ENCODE data around the gene NQO2. TPM values are rescaled to one million over a fixed set of nuclear protein-coding genes. Genes with fewer than 3 reads are reported as not detected.

Gene NQO2
- total RNA-seq, 1 donor from 2014 or later: 11.8 TPM

DNA sequence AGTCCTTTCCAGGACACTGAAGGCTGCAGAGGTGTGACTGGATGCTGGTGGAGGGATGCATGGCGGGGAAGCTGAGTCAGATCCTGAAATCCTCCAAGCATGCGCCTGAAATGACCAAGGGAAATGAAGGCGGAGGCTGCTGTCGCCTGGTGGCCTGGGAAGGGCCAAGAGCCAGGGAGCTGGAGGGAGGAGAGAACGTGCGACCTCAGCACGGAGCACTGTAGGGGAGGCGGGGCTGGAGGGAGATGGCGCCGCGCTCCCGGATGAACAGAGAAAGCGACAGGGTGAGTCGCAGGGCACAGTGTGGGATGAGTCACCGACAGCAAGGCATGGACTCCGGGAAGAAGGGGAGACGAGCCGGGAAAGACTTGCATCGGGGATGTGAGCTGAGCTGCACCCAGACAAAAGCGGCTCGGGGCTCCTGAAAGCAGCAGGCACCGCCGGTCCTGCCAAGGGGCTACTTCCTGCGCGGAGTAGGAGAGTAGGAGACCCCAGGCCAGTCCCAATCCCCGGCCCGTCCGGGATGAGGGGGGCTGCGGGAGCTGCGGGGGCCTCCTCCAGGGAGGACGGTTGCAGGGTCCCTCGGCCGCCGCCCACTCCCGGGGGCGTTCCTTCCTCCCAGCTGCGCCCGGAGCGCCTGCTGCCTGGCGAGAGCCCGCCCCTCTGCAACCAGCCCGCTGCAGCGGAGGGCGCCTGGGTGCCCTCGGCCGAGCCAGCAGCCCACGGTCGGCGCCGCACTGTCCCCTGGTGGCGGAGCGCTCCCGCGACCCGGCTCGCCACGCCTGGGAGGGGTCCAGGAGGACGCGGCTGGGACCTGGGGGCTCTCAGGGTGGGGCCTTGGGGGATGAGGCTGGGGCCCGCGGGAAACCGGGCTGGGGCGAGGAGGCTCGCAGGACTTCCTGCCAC lies 11.0 kb upstream of the NQO2 start:
- Histone ChIP-seq H3K4me3 (peak overlapping the region; percentile 72 to 88), H3K27ac (peak overlapping the region; percentile 96), H3K27me3 (no peaks in the 10 kb centered on the region), H3K36me3 (no peaks in the 10 kb centered on the region), H3K4me1 (peaks cover 15% of the 10 kb centered on the region), H3K9me3 (no peaks in the 10 kb centered on the region)
- TF ChIP-seq, protein P1, sequence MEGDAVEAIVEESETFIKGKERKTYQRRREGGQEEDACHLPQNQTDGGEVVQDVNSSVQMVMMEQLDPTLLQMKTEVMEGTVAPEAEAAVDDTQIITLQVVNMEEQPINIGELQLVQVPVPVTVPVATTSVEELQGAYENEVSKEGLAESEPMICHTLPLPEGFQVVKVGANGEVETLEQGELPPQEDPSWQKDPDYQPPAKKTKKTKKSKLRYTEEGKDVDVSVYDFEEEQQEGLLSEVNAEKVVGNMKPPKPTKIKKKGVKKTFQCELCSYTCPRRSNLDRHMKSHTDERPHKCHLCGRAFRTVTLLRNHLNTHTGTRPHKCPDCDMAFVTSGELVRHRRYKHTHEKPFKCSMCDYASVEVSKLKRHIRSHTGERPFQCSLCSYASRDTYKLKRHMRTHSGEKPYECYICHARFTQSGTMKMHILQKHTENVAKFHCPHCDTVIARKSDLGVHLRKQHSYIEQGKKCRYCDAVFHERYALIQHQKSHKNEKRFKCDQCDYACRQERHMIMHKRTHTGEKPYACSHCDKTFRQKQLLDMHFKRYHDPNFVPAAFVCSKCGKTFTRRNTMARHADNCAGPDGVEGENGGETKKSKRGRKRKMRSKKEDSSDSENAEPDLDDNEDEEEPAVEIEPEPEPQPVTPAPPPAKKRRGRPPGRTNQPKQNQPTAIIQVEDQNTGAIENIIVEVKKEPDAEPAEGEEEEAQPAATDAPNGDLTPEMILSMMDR (IDR thresholded peaks at IDR 0.05): peak; percentile 38 to 92 (median 78)
- peak; percentile 80 to 89 for TF ChIP-seq POLR2AphosphoS5 (IDR thresholded peaks at IDR 0.05; ENCODE audit: insufficient read depth in 1 of 2, low read depth in 1 of 2)
- peak in 1 of 2 donors; percentile 20 for TF ChIP-seq POLR2A (IDR thresholded peaks at IDR 0.05)
- intact Hi-C loops (cut with DNase I): loop anchor here (5.0 kb wide), 1 partner anchor 36 kb away; no protein-coding TSS in a partner anchor
- peak in 1 of 2 donors; percentile 97 for DNase-seq (ENCODE audit: extremely low spot score in 2 of 2)

DNA sequence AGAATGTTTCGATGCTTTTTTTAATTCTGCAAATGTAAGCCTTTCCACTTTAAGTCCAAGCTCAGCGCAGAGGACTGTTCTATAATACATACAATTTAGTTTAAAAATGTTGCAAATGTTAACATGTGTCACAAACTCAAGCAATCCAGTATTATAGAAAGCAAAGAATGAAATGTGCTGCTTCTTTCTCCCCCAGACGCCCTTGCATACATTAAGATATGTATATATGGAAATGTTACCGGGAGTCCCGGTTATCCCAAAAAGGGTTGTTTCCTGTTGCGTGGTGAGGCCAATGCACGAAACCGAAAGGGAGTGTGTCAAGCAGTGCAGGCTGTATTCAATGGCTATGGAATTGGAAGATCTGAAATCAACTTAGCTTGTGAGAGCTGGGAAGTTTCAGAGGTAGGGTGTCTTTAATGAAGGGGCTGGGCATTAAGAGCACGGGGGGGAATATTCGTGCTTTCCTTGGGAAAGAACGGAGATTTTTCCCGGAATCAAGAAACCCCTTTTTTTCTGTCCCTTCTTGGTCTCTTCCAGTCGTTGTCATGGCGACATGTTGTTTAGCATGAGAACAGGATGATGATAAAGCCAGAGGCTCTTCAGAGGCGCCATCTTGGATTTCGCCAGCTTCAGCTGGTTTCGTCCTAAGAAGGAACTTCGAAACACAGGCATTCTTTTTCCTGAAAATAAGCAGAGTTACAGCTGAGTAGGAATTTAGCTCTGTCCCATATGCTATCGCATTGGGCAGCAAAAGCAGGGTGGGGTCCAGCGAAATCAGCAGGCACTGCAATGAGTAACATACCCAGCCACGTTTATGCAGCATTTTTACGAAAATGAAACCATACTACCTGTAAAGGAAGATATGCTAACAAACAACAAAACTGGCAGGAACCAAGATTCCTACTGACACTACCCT lies 10.1 kb upstream of the NQO2 start:
- Histone ChIP-seq H3K9me3 (no peaks in the 10 kb centered on the region), H3K4me1 (peaks cover 15% of the 10 kb centered on the region), H3K36me3 (no peaks in the 10 kb centered on the region), H3K27me3 (no peaks in the 10 kb centered on the region), H3K4me3 (peak overlapping the region; percentile 72 to 88), H3K27ac (peak overlapping the region; percentile 96)
- DNase-seq (ENCODE audit: extremely low spot score in 2 of 2): peak in 1 of 2 donors; percentile 96
- TF ChIP-seq POLR2A (IDR thresholded peaks at IDR 0.05): peak in 1 of 2 donors; percentile 75
- TF ChIP-seq, protein P1 (IDR thresholded peaks at IDR 0.05): no peak
- TF ChIP-seq POLR2AphosphoS5 (IDR thresholded peaks at IDR 0.05; ENCODE audit: insufficient read depth in 1 of 2, low read depth in 1 of 2): peak in 1 of 2 donors; percentile 98
- intact Hi-C loops (cut with DNase I): loop anchor here (5.0 kb wide), 2 partner anchors 37 to 147 kb away; partner anchors contain the start of gene SERPINB1

DNA sequence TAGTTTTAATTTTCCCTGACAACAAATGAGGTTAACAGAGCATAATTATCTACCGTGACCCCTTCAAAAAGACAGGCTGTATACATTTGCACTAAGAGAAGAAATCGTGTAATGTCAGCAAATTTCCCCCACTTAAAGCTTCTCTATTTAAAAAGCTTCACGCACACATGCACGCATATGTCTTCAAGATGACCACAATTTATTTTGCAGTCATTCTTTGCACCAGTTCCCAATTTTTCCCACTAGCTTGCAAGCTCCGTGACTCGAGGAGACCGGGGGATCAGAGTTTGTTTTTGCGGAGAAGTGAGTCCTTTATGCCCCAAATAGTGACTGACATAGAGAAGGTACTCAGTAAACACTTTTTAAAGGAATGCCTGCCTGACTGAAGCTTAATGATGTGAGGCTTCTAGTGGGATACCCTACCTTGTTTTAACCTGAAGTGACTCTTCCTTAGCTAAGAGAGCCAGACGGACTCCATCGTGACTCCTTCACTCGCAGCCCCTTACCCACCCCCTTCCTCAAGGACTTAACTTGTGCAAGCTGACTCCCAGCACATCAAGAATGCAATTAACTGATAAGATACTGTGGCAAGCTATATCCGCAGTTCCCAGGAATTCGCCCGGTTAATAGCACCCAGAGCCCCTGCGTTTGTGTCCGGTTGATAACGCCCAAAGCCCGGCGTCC lies 9.3 kb upstream of the NQO2 start:
- peaks cover 15% of the 10 kb centered on the region for H3K4me1 ChIP-seq
- H3K4me3 ChIP-seq: peak overlapping the region; percentile 72 to 88
- H3K9me3 ChIP-seq: no peaks in the 10 kb centered on the region
- no peaks in the 10 kb centered on the region for H3K36me3 ChIP-seq
- no peaks in the 10 kb centered on the region for H3K27me3 ChIP-seq
- intact Hi-C loops (cut with DNase I): loop anchor here (5.0 kb wide), 1 partner anchor 148 kb away; the partner anchor contains the start of gene SERPINB1
- H3K27ac ChIP-seq: peak overlapping the region; percentile 96
- TF ChIP-seq POLR2A (IDR thresholded peaks at IDR 0.05) (no peak), POLR2AphosphoS5 (IDR thresholded peaks at IDR 0.05; ENCODE audit: insufficient read depth in 1 of 2, low read depth in 1 of 2) (no peak)
- TF ChIP-seq, protein P1 (IDR thresholded peaks at IDR 0.05): no peak
- DNase-seq (ENCODE audit: extremely low spot score in 2 of 2): no peak

DNA sequence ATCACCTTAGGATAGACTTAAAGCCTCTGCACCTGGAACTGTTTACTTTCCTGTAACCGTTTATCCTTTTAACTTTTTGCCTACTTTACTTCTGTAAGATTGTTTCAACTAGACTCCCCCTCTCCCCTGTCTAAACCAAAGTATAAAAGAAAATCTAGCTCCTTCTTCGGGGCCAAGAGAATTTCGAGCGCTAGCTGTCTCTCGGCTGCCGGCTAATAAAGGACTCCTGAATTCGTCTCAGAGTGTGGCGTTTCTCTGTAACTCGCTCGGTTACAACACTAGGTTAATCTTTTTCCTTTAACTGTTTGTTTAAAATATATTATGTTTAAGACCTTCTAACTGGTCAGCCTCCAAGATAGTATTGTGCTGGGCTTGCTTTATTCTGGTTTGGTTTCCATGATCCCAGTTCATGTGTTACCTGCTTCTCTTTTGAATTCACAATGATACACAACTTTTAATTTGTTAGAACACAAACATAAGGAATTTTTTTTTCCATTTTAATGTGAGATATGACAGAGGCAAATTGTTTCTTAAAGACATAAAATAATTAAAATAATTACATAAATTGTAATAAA lies 8.7 kb upstream of the NQO2 start:
- no peaks in the 10 kb centered on the region for H3K27me3 ChIP-seq
- peaks cover 15% of the 10 kb centered on the region for H3K4me1 ChIP-seq
- no peaks in the 10 kb centered on the region for H3K9me3 ChIP-seq
- intact Hi-C loops (cut with DNase I): loop anchor here (5.0 kb wide), 1 partner anchor 149 kb away; the partner anchor contains the start of gene SERPINB1
- no peak for DNase-seq (ENCODE audit: extremely low spot score in 2 of 2)
- peak overlapping the region; percentile 96 for H3K27ac ChIP-seq
- no peak for TF ChIP-seq POLR2AphosphoS5 (IDR thresholded peaks at IDR 0.05; ENCODE audit: insufficient read depth in 1 of 2, low read depth in 1 of 2)
- TF ChIP-seq, protein P1 (IDR thresholded peaks at IDR 0.05): no peak
- no peak for TF ChIP-seq POLR2A (IDR thresholded peaks at IDR 0.05)
- H3K4me3 ChIP-seq: peak overlapping the region; percentile 72 to 88
- H3K36me3 ChIP-seq: no peaks in the 10 kb centered on the region
